GM23338 (cell line): ENCODE results near the gene ZPLD1. TPM values are rescaled to one million over a fixed set of nuclear protein-coding genes. Genes with fewer than 3 reads are reported as not detected.

Experiments
- ATAC-seq: fragments of 200-7000 bp; cut with Tn5 transposase; 3 replicates; pipeline ENCODE4 v1.9.1; 2020
- DNase-seq: peaks from one replicate; pipeline ENCODE4 v3.0.0-alpha.2; 2015; ENCODE audit warnings: low spot score
- H2AFZ ChIP-seq: fragments of 200-600 bp; sonication (generic); 2 replicates; pipeline ENCODE4 v1.8.0; 2016; ENCODE audit warnings: antibody characterized with exemption, mild to moderate bottlenecking, moderate library complexity
- H3F3A ChIP-seq: fragments of 200-600 bp; sonication (generic); replicated peaks from 2 replicates; pipeline ENCODE4 v1.8.0; 2017; ENCODE audit warnings: antibody characterized with exemption, mixed run types, low read depth
- H3K27ac ChIP-seq: fragments of 200-600 bp; sonication (generic); 2 replicates; pipeline ENCODE4 v1.6.1; 2016; ENCODE audit warnings: low read depth
- H3K27me3 ChIP-seq: fragments of 200-600 bp; sonication (generic); 2 replicates; pipeline ENCODE4 v1.8.0; 2016; ENCODE audit warnings: mild to moderate bottlenecking, mixed run types, moderate library complexity; ENCODE audit not compliant: insufficient read depth
- H3K36me3 ChIP-seq: fragments of 200-600 bp; sonication (generic); 2 replicates; pipeline ENCODE4 v1.8.0; 2016; ENCODE audit warnings: mild to moderate bottlenecking; ENCODE audit not compliant: insufficient read depth
- H3K4me1 ChIP-seq: fragments of 200-600 bp; sonication (generic); 2 replicates; pipeline ENCODE4 v1.8.0; 2016; ENCODE audit warnings: mild to moderate bottlenecking, moderate library complexity; ENCODE audit not compliant: insufficient read depth
- H3K4me2 ChIP-seq: fragments of 200-600 bp; sonication (generic); 2 replicates; pipeline ENCODE4 v1.7.1; 2017; ENCODE audit warnings: mixed run types
- H3K4me3 ChIP-seq: fragments of 200-600 bp; sonication (generic); 2 replicates; pipeline ENCODE4 v1.6.1; 2016; ENCODE audit warnings: mixed run types
- H3K79me2 ChIP-seq: fragments of 200-600 bp; sonication (generic); replicated peaks from 2 replicates; pipeline ENCODE4 v1.8.0; 2017; ENCODE audit warnings: mild to moderate bottlenecking; ENCODE audit not compliant: insufficient read depth
- H3K9me2 ChIP-seq: fragments of 200-600 bp; sonication (generic); 2 replicates; pipeline ENCODE4 v1.8.0; 2017; ENCODE audit not compliant: insufficient read depth
- H4K20me1 ChIP-seq: fragments of 200-600 bp; sonication (generic); replicated peaks from 2 replicates; pipeline ENCODE4 v1.8.0; 2017; ENCODE audit warnings: mild to moderate bottlenecking; ENCODE audit not compliant: insufficient read depth
- H3K27ac Mint-ChIP-seq: 2 replicates; pipeline ENCODE4 v1.8.0; 2020; ENCODE audit warnings: inconsistent platforms, mild to moderate bottlenecking, moderate library complexity, mixed read lengths
- H3K27me3 Mint-ChIP-seq: 3 replicates; pipeline ENCODE4 v1.8.0; 2022; ENCODE audit warnings: low read depth, mild to moderate bottlenecking, moderate library complexity, mixed read lengths, inconsistent platforms; ENCODE audit not compliant: insufficient read depth, poor library complexity
- H3K36me3 Mint-ChIP-seq: 3 replicates; pipeline ENCODE4 v1.8.0; 2021; ENCODE audit warnings: low read depth, mild to moderate bottlenecking, inconsistent platforms, moderate library complexity, mixed read lengths
- H3K4me1 Mint-ChIP-seq: 3 replicates; pipeline ENCODE4 v1.8.0; 2020; ENCODE audit warnings: mild to moderate bottlenecking, inconsistent platforms, mixed read lengths
- H3K4me3 Mint-ChIP-seq: 3 replicates; pipeline ENCODE4 v1.8.0; 2021; ENCODE audit warnings: moderate library complexity, mild to moderate bottlenecking, inconsistent platforms, mixed read lengths
- H3K9me3 Mint-ChIP-seq: 3 replicates; pipeline ENCODE4 v1.8.0; 2020; ENCODE audit warnings: moderate library complexity, mild to moderate bottlenecking, inconsistent platforms, mixed read lengths
- CREB1 ChIP-seq: fragments of 250-450 bp; sonication (Bioruptor Pico); IDR thresholded peaks from 2 replicates; pipeline ENCODE4 v1.5.0; 2020; ENCODE audit warnings: low read depth, mild to moderate bottlenecking, moderate library complexity
- JUNB ChIP-seq: IDR thresholded peaks from one replicate; pipeline ENCODE4 v1.6.1; 2016; ENCODE audit warnings: antibody characterized with exemption; ENCODE audit not compliant: unreplicated experiment
- NANOG ChIP-seq: IDR thresholded peaks from 2 replicates; pipeline ENCODE4 v1.6.1; 2016; ENCODE audit warnings: antibody characterized with exemption, borderline replicate concordance
- POLR2AphosphoS5 ChIP-seq: IDR thresholded peaks from 2 replicates; pipeline ENCODE4 v1.6.1; 2016; ENCODE audit warnings: antibody characterized with exemption, low read depth
- STAT1 ChIP-seq: IDR thresholded peaks from one replicate; pipeline ENCODE4 v1.6.1; 2016; ENCODE audit warnings: antibody characterized with exemption; ENCODE audit not compliant: unreplicated experiment
- polyA plus RNA-seq: library from polyadenylated mRNA; unstranded; fragments of >200 nt; fragmentation: Nextera tagmentation; extraction: Ambion mirVana; gene quantifications from 2 replicates; pipeline ENCODE4 v1.2.1, GENCODE V29; 2016
- total RNA-seq: library from RNA; depleted of rRNA; stranded (reverse); fragments of >200 nt; shearing (Covaris generic); gene quantifications from 2 replicates; pipeline ENCODE4 v1.2.3, GENCODE V29; 2014
- TF ChIP-seq, protein P1 (sequence below): IDR thresholded peaks from 2 replicates; pipeline ENCODE4 v1.6.1; 2016; ENCODE audit warnings: antibody characterized with exemption
- TF ChIP-seq, protein P2 (sequence below), 2 experiments: fragments of 200-600 bp in 1 of 2; sonication (generic) in 1 of 2; conservative IDR thresholded peaks; 2 replicates each; pipeline versions ENCODE4 v1.5.1 to v1.6.1; 2016 to 2017; ENCODE audit warnings: antibody characterized with exemption in 2 of 2, low read depth in 2 of 2, mild to moderate bottlenecking in 2 of 2, moderate library complexity in 1 of 2
- TF ChIP-seq, protein P3 (sequence below): fragments of 250-450 bp; sonication (Bioruptor Pico); IDR thresholded peaks from 2 replicates; pipeline ENCODE4 v1.5.0; 2020; ENCODE audit warnings: mild to moderate bottlenecking, moderate library complexity

Gene ZPLD1
- total and polyA plus RNA-seq, 2 experiments from 2014 or later = not detected

DNA sequence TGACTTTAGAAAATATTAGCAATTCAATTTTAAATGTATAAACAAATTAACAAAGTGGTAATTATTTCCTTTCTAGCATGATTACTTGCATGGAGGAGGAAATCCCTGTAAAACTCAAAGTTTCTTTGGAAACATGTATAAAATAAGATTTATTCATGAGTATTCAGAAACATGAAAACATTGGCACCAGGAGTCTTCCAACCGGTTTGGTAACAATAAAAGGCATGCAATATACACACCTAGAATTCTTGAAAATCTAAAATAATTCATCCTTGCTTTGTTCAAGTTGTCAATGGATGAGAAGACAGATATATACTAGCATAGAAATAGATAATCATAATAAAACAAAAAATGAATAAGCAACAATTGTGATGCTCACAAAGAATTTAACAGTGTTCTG is 76.4 kb downstream of the ZPLD1 start:
- peaks cover 12% of the 10 kb centered on the region for H3K9me3 Mint-ChIP-seq
- no peak for TF ChIP-seq STAT1
- no peak for TF ChIP-seq NANOG
- TF ChIP-seq, protein P1, sequence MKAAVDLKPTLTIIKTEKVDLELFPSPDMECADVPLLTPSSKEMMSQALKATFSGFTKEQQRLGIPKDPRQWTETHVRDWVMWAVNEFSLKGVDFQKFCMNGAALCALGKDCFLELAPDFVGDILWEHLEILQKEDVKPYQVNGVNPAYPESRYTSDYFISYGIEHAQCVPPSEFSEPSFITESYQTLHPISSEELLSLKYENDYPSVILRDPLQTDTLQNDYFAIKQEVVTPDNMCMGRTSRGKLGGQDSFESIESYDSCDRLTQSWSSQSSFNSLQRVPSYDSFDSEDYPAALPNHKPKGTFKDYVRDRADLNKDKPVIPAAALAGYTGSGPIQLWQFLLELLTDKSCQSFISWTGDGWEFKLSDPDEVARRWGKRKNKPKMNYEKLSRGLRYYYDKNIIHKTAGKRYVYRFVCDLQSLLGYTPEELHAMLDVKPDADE = no peak
- TF ChIP-seq, protein P2, sequence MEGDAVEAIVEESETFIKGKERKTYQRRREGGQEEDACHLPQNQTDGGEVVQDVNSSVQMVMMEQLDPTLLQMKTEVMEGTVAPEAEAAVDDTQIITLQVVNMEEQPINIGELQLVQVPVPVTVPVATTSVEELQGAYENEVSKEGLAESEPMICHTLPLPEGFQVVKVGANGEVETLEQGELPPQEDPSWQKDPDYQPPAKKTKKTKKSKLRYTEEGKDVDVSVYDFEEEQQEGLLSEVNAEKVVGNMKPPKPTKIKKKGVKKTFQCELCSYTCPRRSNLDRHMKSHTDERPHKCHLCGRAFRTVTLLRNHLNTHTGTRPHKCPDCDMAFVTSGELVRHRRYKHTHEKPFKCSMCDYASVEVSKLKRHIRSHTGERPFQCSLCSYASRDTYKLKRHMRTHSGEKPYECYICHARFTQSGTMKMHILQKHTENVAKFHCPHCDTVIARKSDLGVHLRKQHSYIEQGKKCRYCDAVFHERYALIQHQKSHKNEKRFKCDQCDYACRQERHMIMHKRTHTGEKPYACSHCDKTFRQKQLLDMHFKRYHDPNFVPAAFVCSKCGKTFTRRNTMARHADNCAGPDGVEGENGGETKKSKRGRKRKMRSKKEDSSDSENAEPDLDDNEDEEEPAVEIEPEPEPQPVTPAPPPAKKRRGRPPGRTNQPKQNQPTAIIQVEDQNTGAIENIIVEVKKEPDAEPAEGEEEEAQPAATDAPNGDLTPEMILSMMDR (conservative IDR thresholded peaks at IDR 0.05; ENCODE audit: low read depth in 2 of 2) = no peak
- TF ChIP-seq, protein P3, sequence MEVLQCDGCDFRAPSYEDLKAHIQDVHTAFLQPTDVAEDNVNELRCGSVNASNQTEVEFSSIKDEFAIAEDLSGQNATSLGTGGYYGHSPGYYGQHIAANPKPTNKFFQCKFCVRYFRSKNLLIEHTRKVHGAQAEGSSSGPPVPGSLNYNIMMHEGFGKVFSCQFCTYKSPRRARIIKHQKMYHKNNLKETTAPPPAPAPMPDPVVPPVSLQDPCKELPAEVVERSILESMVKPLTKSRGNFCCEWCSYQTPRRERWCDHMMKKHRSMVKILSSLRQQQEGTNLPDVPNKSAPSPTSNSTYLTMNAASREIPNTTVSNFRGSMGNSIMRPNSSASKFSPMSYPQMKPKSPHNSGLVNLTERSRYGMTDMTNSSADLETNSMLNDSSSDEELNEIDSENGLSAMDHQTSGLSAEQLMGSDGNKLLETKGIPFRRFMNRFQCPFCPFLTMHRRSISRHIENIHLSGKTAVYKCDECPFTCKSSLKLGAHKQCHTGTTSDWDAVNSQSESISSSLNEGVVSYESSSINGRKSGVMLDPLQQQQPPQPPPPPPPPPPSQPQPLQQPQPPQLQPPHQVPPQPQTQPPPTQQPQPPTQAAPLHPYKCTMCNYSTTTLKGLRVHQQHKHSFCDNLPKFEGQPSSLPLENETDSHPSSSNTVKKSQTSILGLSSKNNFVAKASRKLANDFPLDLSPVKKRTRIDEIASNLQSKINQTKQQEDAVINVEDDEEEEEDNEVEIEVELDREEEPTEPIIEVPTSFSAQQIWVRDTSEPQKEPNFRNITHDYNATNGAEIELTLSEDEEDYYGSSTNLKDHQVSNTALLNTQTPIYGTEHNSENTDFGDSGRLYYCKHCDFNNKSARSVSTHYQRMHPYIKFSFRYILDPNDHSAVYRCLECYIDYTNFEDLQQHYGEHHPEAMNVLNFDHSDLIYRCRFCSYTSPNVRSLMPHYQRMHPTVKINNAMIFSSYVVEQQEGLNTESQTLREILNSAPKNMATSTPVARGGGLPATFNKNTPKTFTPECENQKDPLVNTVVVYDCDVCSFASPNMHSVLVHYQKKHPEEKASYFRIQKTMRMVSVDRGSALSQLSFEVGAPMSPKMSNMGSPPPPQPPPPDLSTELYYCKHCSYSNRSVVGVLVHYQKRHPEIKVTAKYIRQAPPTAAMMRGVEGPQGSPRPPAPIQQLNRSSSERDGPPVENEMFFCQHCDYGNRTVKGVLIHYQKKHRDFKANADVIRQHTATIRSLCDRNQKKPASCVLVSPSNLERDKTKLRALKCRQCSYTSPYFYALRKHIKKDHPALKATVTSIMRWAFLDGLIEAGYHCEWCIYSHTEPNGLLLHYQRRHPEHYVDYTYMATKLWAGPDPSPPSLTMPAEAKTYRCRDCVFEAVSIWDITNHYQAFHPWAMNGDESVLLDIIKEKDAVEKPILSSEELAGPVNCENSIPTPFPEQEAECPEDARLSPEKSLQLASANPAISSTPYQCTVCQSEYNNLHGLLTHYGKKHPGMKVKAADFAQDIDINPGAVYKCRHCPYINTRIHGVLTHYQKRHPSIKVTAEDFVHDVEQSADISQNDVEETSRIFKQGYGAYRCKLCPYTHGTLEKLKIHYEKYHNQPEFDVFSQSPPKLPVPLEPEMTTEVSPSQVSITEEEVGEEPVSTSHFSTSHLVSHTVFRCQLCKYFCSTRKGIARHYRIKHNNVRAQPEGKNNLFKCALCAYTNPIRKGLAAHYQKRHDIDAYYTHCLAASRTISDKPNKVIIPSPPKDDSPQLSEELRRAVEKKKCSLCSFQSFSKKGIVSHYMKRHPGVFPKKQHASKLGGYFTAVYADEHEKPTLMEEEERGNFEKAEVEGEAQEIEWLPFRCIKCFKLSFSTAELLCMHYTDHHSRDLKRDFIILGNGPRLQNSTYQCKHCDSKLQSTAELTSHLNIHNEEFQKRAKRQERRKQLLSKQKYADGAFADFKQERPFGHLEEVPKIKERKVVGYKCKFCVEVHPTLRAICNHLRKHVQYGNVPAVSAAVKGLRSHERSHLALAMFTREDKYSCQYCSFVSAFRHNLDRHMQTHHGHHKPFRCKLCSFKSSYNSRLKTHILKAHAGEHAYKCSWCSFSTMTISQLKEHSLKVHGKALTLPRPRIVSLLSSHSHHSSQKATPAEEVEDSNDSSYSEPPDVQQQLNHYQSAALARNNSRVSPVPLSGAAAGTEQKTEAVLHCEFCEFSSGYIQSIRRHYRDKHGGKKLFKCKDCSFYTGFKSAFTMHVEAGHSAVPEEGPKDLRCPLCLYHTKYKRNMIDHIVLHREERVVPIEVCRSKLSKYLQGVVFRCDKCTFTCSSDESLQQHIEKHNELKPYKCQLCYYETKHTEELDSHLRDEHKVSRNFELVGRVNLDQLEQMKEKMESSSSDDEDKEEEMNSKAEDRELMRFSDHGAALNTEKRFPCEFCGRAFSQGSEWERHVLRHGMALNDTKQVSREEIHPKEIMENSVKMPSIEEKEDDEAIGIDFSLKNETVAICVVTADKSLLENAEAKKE = no peak
- no peak for TF ChIP-seq JUNB
- no peak for TF ChIP-seq CREB1
- TF ChIP-seq POLR2AphosphoS5 = no peak
- H3K4me1 Mint-ChIP-seq = peaks cover 4% of the 10 kb centered on the region; the same call in 2 of the 3 replicates
- no peaks in the 10 kb centered on the region for H4K20me1 ChIP-seq
- H3K36me3 Mint-ChIP-seq = peaks cover 6% of the 10 kb centered on the region; the same call in 1 of the 3 replicates
- ATAC-seq = no peak
- no peaks in the 10 kb centered on the region for H3K79me2 ChIP-seq
- H3K27ac Mint-ChIP-seq = no peak overlapping the region
- H3F3A ChIP-seq = no peaks in the 10 kb centered on the region
- H3K27ac ChIP-seq = no peak overlapping the region
- H3K27me3 Mint-ChIP-seq = peaks cover 4% of the 10 kb centered on the region
- no peaks in the 10 kb centered on the region for H3K4me1 ChIP-seq
- H3K4me3 ChIP-seq = no peak overlapping the region
- H3K36me3 ChIP-seq = no peaks in the 10 kb centered on the region
- H3K4me3 Mint-ChIP-seq = no peak overlapping the region
- DNase-seq = no peak
- no peaks in the 10 kb centered on the region for H3K27me3 ChIP-seq
- no peak overlapping the region for H2AFZ ChIP-seq
- H3K4me2 ChIP-seq = no peak overlapping the region
- H3K9me2 ChIP-seq = no peaks in the 10 kb centered on the region
